Keratinocyte (primary cell): ENCODE data around the gene LTBP3. TPM values are rescaled to one million over a fixed set of nuclear protein-coding genes. Genes with fewer than 3 reads are reported as not detected.

Experiments
- DNase-seq: peaks from one replicate; pipeline ENCODE4 v3.0.0-alpha.2; 2011; ENCODE audit warnings: low read depth, missing footprints, low spot score
- FAIRE-seq: peaks from 2 replicates; lab custom pipeline; 2011; peaks lifted over from hg19 to GRCh38; lab: Jason Lieb, UNC
- H2AFZ ChIP-seq: 2 replicates; pipeline ENCODE4 v1.6.0; 2012; ENCODE audit warnings: low read length, control low read depth, inconsistent platforms; ENCODE audit not compliant: control insufficient read depth
- H3K27ac ChIP-seq: 2 replicates; pipeline ENCODE4 v1.5.1; 2011; ENCODE audit warnings: low read length; ENCODE audit not compliant: control insufficient read depth, insufficient read depth
- H3K27me3 ChIP-seq: 3 replicates; pipeline ENCODE4 v1.6.0; 2011; ENCODE audit warnings: low read length; ENCODE audit not compliant: control insufficient read depth, insufficient read depth; ENCODE audit errors: extremely low read depth
- H3K36me3 ChIP-seq, 2 experiments: 2 replicates in 1 of 2; 3 replicates in 1 of 2; pipeline ENCODE4 v1.5.1; 2011; ENCODE audit warnings: low read length in 2 of 2, mild to moderate bottlenecking in 1 of 2; ENCODE audit not compliant: control insufficient read depth in 2 of 2, insufficient read depth in 2 of 2; ENCODE audit errors: extremely low read depth in 1 of 2
- H3K4me1 ChIP-seq: 3 replicates; pipeline ENCODE4 v1.5.1; 2011; ENCODE audit warnings: low read length; ENCODE audit not compliant: control insufficient read depth, insufficient read depth; ENCODE audit errors: extremely low read depth
- H3K4me2 ChIP-seq: 3 replicates; pipeline ENCODE4 v1.6.0; 2011; ENCODE audit warnings: low read depth, low read length; ENCODE audit not compliant: control insufficient read depth, insufficient read depth; ENCODE audit errors: extremely low read depth
- H3K4me3 ChIP-seq, 3 experiments: fragments of 200-600 bp in 1 of 3; sonication (generic) in 1 of 3; 2 replicates in 2 of 3; 3 replicates in 1 of 3; pipeline ENCODE4 v1.5.1; 2011 to 2016; ENCODE audit warnings: low read length in 3 of 3, mild to moderate bottlenecking in 3 of 3, control low read depth in 2 of 3, inconsistent platforms in 1 of 3, low read depth in 1 of 3, mixed read lengths in 1 of 3, mixed run types in 1 of 3, moderate library complexity in 1 of 3; ENCODE audit not compliant: control insufficient read depth in 2 of 3, insufficient read depth in 2 of 3; ENCODE audit errors: extremely low read depth in 1 of 3
- H3K79me2 ChIP-seq: 2 replicates; pipeline ENCODE4 v1.6.0; 2012; ENCODE audit warnings: low read length; ENCODE audit not compliant: control insufficient read depth, insufficient read depth
- H3K9ac ChIP-seq: 3 replicates; pipeline ENCODE4 v1.6.0; 2011; ENCODE audit warnings: low read length; ENCODE audit not compliant: control insufficient read depth, insufficient read depth; ENCODE audit errors: extremely low read depth
- H3K9me1 ChIP-seq: 3 replicates; pipeline ENCODE4 v1.6.0; 2011; ENCODE audit warnings: low read length; ENCODE audit not compliant: control insufficient read depth, insufficient read depth; ENCODE audit errors: extremely low read depth
- H3K9me3 ChIP-seq: 2 replicates; pipeline ENCODE4 v1.5.1; 2012; ENCODE audit warnings: low read depth, low read length; ENCODE audit not compliant: control insufficient read depth
- H4K20me1 ChIP-seq: 3 replicates; pipeline ENCODE4 v1.6.0; 2011; ENCODE audit warnings: low read length; ENCODE audit not compliant: control insufficient read depth, insufficient read depth; ENCODE audit errors: extremely low read depth
- CTCF ChIP-seq, 3 experiments: IDR thresholded peaks in 1 of 3; conservative IDR thresholded peaks in 1 of 3; optimal IDR thresholded peaks in 1 of 3; 2 replicates in 2 of 3; 3 replicates in 1 of 3; pipeline versions ENCODE3 to v1.5.1; 2011; ENCODE audit warnings: low read length in 3 of 3, mild to moderate bottlenecking in 3 of 3, moderate library complexity in 2 of 3, control low read depth in 1 of 3, inconsistent platforms in 1 of 3; ENCODE audit not compliant: insufficient read depth in 2 of 3; ENCODE audit errors: extremely low read depth in 1 of 3
- EZH2 ChIP-seq: IDR thresholded peaks from one replicate; pipeline ENCODE4 v1.6.1; 2012; ENCODE audit warnings: inconsistent platforms, mild to moderate bottlenecking, low read length, moderate library complexity
- dilution Hi-C: fragments of 300-500 bp; cut with MboI; formaldehyde crosslinking; loops from one replicate; pipeline ENCODE4 v1.7.0; 2020; ENCODE audit warnings: low sequenced_read_pairs; ENCODE audit not compliant: extremely low pct_ligation_motif_present
- polyA plus RNA-seq, 5 experiments: library from polyadenylated mRNA; depleted of rRNA in 3 of 5; stranded (reverse) in 3 of 5; stranded (forward) in 1 of 5; unstranded in 1 of 5; fragments of >200 nt; gene quantifications; 1 replicate in 1 of 5; 2 replicates in 3 of 5; 3 replicates in 1 of 5; pipeline versions ENCODE4 v1.2.1 to v1.2.3, GENCODE V29; 2011 to 2012; ENCODE audit warnings: missing spikeins in 2 of 5, low read depth in 1 of 5, low replicate concordance in 1 of 5

Gene LTBP3
- polyA plus RNA-seq, 1 donor (not counting 4 experiments of a cell fraction or from before 2014, with no cell fraction given), result 9.1 TPM

DNA sequence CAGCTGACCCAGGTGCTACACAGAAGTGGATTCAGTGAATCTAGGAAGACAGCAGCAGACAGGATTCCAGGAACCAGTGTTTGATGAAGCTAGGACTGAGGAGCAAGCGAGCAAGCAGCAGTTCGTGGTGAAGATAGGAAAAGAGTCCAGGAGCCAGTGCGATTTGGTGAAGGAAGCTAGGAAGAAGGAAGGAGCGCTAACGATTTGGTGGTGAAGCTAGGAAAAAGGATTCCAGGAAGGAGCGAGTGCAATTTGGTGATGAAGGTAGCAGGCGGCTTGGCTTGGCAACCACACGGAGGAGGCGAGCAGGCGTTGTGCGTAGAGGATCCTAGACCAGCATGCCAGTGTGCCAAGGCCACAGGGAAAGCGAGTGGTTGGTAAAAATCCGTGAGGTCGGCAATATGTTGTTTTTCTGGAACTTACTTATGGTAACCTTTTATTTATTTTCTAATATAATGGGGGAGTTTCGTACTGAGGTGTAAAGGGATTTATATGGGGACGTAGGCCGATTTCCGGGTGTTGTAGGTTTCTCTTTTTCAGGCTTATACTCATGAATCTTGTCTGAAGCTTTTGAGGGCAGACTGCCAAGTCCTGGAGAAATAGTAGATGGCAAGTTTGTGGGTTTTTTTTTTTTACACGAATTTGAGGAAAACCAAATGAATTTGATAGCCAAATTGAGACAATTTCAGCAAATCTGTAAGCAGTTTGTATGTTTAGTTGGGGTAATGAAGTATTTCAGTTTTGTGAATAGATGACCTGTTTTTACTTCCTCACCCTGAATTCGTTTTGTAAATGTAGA is 57.6 kb downstream of the LTBP3 start:
- FAIRE-seq, result no peak

DNA sequence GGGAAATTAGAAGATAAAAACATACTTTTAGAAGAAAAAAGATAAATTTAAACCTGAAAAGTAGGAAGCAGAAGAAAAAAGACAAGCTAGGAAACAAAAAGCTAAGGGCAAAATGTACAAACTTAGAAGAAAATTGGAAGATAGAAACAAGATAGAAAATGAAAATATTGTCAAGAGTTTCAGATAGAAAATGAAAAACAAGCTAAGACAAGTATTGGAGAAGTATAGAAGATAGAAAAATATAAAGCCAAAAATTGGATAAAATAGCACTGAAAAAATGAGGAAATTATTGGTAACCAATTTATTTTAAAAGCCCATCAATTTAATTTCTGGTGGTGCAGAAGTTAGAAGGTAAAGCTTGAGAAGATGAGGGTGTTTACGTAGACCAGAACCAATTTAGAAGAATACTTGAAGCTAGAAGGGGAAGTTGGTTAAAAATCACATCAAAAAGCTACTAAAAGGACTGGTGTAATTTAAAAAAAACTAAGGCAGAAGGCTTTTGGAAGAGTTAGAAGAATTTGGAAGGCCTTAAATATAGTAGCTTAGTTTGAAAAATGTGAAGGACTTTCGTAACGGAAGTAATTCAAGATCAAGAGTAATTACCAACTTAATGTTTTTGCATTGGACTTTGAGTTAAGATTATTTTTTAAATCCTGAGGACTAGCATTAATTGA is 58.3 kb downstream of the LTBP3 start:
- dilution Hi-C loops, result no loop called here

More for the DNA sequence above, 57.6 kb downstream of the LTBP3 start:
- H3K4me1 ChIP-seq, result peaks cover 28% of the 10 kb centered on the region
- H3K27ac ChIP-seq, result peak overlapping the region; percentile 100
- no peaks in the 10 kb centered on the region for H3K9me1 ChIP-seq
- peak overlapping the region; percentile 48 to 99 (median 94) for H3K4me3 ChIP-seq
- peak overlapping the region; percentile 100 for H3K4me2 ChIP-seq
- TF ChIP-seq CTCF (optimal IDR thresholded peaks at IDR 0.05 in 1 of 3, IDR thresholded peaks at IDR 0.05 in 1 of 3, conservative IDR thresholded peaks at IDR 0.05 in 1 of 3; ENCODE audit: extremely low read depth in 1 of 3, insufficient read depth in 2 of 3, low read length in 3 of 3) (no peak), EZH2 (no peak)
- dilution Hi-C loops, result no loop called here
- peaks cover 6 to 46% of the 10 kb centered on the region in 2 experiments for H3K36me3 ChIP-seq
- H3K9ac ChIP-seq, result peak overlapping the region; percentile 98
- H2AFZ ChIP-seq, result no peak overlapping the region
- H3K9me3 ChIP-seq, result no peaks in the 10 kb centered on the region
- no peaks in the 10 kb centered on the region for H3K27me3 ChIP-seq
- peaks cover 48% of the 10 kb centered on the region for H4K20me1 ChIP-seq
- DNase-seq, result no peak
- H3K79me2 ChIP-seq, result peaks cover 84% of the 10 kb centered on the region

More for the DNA sequence above, 58.3 kb downstream of the LTBP3 start:
- DNase-seq (no peak), FAIRE-seq (no peak)
- Histone ChIP-seq H3K4me1 (peaks cover 27% of the 10 kb centered on the region), H3K79me2 (peaks cover 80% of the 10 kb centered on the region), H3K9ac (peak overlapping the region; percentile 98), H2AFZ (no peak overlapping the region), H3K27me3 (no peaks in the 10 kb centered on the region), H3K36me3 (peaks cover 4 to 39% of the 10 kb centered on the region in 2 experiments), H4K20me1 (peaks cover 41% of the 10 kb centered on the region), H3K27ac (peak overlapping the region; percentile 100), H3K4me3 (peak overlapping the region; percentile 48 to 99 (median 94)), H3K9me3 (no peaks in the 10 kb centered on the region), H3K9me1 (no peaks in the 10 kb centered on the region), H3K4me2 (peak overlapping the region; percentile 100)
- TF ChIP-seq CTCF (optimal IDR thresholded peaks at IDR 0.05 in 1 of 3, IDR thresholded peaks at IDR 0.05 in 1 of 3, conservative IDR thresholded peaks at IDR 0.05 in 1 of 3; ENCODE audit: extremely low read depth in 1 of 3, insufficient read depth in 2 of 3, low read length in 3 of 3) (no peak), EZH2 (no peak)
